Motor neuron (in vitro differentiated cells): ENCODE data around the gene ATG2B. TPM values are rescaled to one million over a fixed set of nuclear protein-coding genes. Genes with fewer than 3 reads are reported as not detected.

Experiments
- ATAC-seq, 8 experiments: fragments of 200-7000 bp; cut with Tn5 transposase; replicated peaks in 6 of 8; 2 replicates each; pipeline ENCODE4 v1.8.0; 2021; ENCODE audit warnings: mild to moderate bottlenecking in 8 of 8, moderate library complexity in 8 of 8
- H3K27ac ChIP-seq, 2 donors: fragments of 250-450 bp; sonication (Bioruptor Pico); 2 replicates each; pipeline ENCODE4 v1.9.0; 2021; ENCODE audit warnings: antibody characterized with exemption in 2 of 2, mild to moderate bottlenecking in 2 of 2, moderate library complexity in 1 of 2
- H3K4me1 ChIP-seq, 2 donors: fragments of 250-450 bp; sonication (Bioruptor Pico); replicated peaks in 1 of 2; 2 replicates each; pipeline ENCODE4 v1.6.1; 2021; ENCODE audit warnings: antibody characterized with exemption in 2 of 2, mild to moderate bottlenecking in 2 of 2, moderate library complexity in 1 of 2
- H3K4me3 ChIP-seq, 5 donors: fragments of 250-450 bp; sonication (Bioruptor Pico); 2 replicates each; pipeline ENCODE4 v1.9.0; 2021; ENCODE audit warnings: antibody characterized with exemption in 5 of 5, mild to moderate bottlenecking in 5 of 5, moderate library complexity in 4 of 5
- WGBS, 10 experiments: fragments of 450-650 bp; shearing (Covaris generic); methylation state at CpG; one replicate each; pipeline ENCODE4 v1.0.0; 2022; 5-methylcytosine and 5-hydroxymethylcytosine counted together
- in situ Hi-C, 9 experiments: fragments of 400-800 bp; cut with MboI; loops; one replicate each; pipeline ENCODE4 v1.15.0; 2021; ENCODE audit warnings: low sequenced_read_pairs in 9 of 9, low pct_unique_long_range_greater_than_20kb in 2 of 9; ENCODE audit not compliant: unreplicated experiment in 9 of 9
- total RNA-seq, 8 experiments: library from RNA; unstranded; fragments of 300-600 nt; gene quantifications; 2 replicates each; pipeline versions ENCODE4 v1.2.3 to v1.2.4, GENCODE V29; 2022

The ATG2B gene
- total RNA-seq, 8 experiments from 2014 or later, result 11.1 to 27.3 (median 16.7) TPM

DNA sequence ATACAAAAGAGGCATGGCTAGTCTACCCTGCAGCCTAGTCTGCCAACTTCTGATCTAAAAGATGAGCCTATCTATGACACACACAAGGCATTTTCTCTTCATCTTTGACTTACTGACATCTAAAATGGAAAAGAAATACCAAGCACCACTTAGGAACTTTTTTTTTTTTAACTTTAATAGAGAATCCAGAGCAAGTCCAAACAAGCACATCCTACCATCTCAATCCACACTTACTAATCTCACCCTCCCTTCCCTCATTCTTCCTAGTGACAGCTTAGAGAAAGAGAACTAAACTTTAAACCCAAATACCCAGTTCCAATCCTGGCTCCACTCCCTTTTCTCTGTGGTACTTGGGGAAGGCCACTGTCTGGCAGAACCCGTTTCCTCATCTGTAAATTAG is 75.3 kb downstream of the ATG2B start:
- in situ Hi-C loops, result loop anchor here in 2 of 9 experiments (25.0 kb wide), 2 partner anchors 276 to 726 kb away; no protein-coding TSS in a partner anchor

DNA sequence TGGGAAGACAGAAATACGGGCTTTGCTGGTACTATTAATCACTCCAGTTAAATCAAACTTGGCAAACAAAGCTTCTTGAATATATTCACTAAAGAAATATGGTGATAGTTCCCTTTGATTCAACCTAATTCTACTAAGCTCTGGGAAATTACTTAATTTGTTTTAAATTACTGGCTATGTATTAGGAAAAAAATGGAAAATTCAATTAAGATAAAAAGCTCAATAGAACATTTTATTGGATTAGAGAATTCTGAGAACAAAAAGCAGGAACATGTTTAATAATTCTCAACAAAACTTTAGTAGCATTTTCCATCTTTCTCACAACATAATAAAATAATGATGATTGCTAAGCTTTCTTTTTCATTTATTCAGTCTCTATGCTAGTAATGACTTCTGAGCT is 76.9 kb downstream of the ATG2B start:
- 50 to 100% (median 74%) methylated on average over 1 of the region's 1 CpG; no CpG with 5 or more reads in 2 of the 10 experiments for WGBS, 10 experiments
- in situ Hi-C loops, result loop anchor here in 2 of 9 experiments (25.0 kb wide), 2 partner anchors 274 to 724 kb away; no protein-coding TSS in a partner anchor
- Histone ChIP-seq H3K27ac (no peak overlapping the region), H3K4me1 (no peaks in the 10 kb centered on the region), H3K4me3 (no peak overlapping the region)
- no peak for ATAC-seq

More for the DNA sequence above, 75.3 kb downstream of the ATG2B start:
- 100% methylated on average over 1 of the region's 1 CpG; no CpG with 5 or more reads in 6 of the 10 experiments for WGBS, 10 experiments
- no peak for ATAC-seq
- H3K4me1 ChIP-seq, result no peaks in the 10 kb centered on the region
- H3K4me3 ChIP-seq, result no peak overlapping the region
- no peak overlapping the region for H3K27ac ChIP-seq

DNA sequence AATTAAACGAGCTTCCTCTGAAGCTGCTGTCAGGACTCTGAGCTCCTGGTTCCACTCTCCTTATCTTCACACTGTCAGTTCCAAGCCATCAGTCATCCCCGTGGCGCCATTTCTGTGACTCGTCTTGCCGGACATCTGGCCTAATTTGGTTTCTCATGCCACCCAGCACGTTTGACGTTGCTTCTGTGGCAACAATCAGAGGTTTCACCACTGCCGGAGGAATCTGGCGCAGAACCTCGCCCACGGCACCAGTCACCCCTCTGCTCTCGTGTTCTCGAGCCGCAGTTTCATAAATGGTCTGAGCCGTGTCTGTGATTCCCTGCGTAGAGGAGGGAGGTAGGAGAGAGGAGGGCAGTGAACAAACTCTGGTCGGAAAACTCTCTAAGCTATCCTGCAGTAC is 77.5 kb downstream of the ATG2B start:
- no peaks in the 10 kb centered on the region for H3K4me1 ChIP-seq
- H3K27ac ChIP-seq, result no peak overlapping the region
- ATAC-seq, result no peak
- in situ Hi-C loops, result loop anchor here in 2 of 9 experiments (25.0 kb wide), 2 partner anchors 273 to 723 kb away; no protein-coding TSS in a partner anchor
- WGBS, 10 experiments, result 20 to 97% (median 87%) methylated on average over 2 to 16 of the region's 17 CpGs; no CpG with 5 or more reads in 3 of the 10 experiments
- H3K4me3 ChIP-seq, result no peak overlapping the region

DNA sequence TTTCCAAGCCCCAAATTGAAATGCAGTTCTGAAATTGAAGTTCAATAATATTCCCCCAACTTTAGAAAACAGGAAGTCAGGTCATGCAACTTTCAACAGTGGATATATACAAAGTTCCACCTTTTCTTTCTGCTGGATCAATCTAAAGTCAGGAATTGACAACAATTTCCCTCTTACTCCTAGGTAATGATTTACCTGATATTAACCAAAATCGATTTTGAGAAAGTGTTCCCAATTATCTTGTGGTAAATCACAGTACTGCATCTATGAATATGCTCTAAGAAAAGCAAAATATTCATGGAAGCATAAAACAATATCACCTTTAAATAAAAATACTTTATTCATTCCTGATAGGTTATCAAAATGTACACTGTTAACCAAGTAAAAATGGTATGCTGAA is 78.7 kb downstream of the ATG2B start:
- Histone ChIP-seq H3K27ac (no peak overlapping the region), H3K4me3 (no peak overlapping the region), H3K4me1 (no peaks in the 10 kb centered on the region)
- WGBS, 10 experiments, result 33 to 100% (median 95%) methylated on average over 1 of the region's 1 CpG; no CpG with 5 or more reads in 2 of the 10 experiments
- in situ Hi-C loops, result loop anchor here in 2 of 9 experiments (25.0 kb wide), 2 partner anchors 272 to 722 kb away; no protein-coding TSS in a partner anchor
- ATAC-seq, result no peak

DNA sequence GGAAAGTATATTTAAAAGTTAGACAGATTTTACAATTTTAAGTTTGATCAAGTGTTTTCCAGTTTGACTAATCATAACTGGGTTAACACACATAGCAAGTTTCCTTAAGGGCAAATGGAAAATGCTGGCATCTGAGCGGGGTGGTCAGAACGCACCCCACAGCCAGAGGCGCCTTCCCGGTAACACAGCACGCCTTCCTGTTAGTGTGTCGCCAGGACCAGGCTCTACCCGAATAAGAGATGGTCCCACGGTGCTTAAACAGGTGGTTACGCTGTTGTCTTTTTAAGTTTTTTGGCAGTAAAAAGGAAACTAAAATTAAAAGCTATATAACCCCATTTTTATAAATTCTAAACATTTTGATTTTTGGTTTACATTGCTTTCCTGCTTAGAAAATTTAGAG is 79.1 kb downstream of the ATG2B start:
- no peak overlapping the region for H3K27ac ChIP-seq
- no peak for ATAC-seq

DNA sequence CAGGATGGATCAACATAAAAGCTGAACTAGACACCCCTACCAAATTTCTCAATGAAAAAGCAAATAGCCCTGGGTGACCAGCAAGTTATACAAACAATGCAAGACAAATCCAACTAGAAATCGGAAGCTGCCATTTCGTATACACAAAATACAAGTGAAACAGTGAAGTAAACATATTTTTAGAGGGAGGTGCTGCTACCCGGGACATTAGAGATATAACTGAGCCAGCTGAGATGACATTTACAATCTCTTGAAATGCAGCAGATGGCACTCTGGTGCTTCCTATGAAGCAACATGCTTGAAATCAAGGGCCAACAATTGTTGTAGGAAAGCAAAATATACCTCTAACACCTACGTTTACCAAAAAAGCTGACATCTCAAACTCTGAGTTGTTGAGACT is 81.7 kb downstream of the ATG2B start:
- 54 to 94% (median 80%) methylated on average over 2 to 4 of the region's 4 CpGs; no CpG with 5 or more reads in 3 of the 10 experiments for WGBS, 10 experiments
- H3K4me1 ChIP-seq, result no peaks in the 10 kb centered on the region
- in situ Hi-C loops, result loop anchor here in 2 of 9 experiments (25.0 kb wide), 2 partner anchors 269 to 719 kb away; no protein-coding TSS in a partner anchor
- peak in 1 of 8 experiments; percentile 44 for ATAC-seq
- no peak overlapping the region for H3K27ac ChIP-seq
- H3K4me3 ChIP-seq, result no peak overlapping the region

More for the DNA sequence above, 79.1 kb downstream of the ATG2B start:
- WGBS, 10 experiments, result 85 to 100% (median 95%) methylated on average over 2 to 9 of the region's 9 CpGs; no CpG with 5 or more reads in 1 of the 10 experiments
- in situ Hi-C loops, result loop anchor here in 2 of 9 experiments (25.0 kb wide), 2 partner anchors 272 to 722 kb away; no protein-coding TSS in a partner anchor
- Histone ChIP-seq H3K4me1 (no peaks in the 10 kb centered on the region), H3K4me3 (no peak overlapping the region)

DNA sequence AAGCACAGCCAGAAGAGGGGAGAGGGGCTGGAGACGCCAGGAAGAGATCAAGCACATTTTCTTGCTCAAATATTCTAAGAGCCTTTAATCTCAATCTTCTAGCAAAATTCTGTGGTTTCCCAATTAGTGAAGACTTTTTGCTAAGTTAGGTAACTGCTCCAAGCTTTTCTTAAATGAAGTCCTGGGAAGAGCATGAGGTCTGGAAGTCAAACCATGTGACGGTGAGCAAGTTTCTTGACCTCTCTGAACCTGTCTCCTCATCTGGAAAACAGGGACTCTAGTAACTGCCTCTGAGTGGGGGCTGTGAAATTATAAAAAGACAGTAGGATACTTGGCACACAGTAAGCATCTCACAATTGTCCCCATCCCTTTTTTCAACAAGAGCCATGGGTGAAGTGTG is 83.0 kb downstream of the ATG2B start:
- in situ Hi-C loops, result loop anchor here in 2 of 9 experiments (25.0 kb wide), 2 partner anchors 268 to 718 kb away; no protein-coding TSS in a partner anchor
- 71 to 100% (median 100%) methylated on average over 1 to 2 of the region's 2 CpGs; no CpG with 5 or more reads in 3 of the 10 experiments for WGBS, 10 experiments
- H3K4me3 ChIP-seq, result no peak overlapping the region

DNA sequence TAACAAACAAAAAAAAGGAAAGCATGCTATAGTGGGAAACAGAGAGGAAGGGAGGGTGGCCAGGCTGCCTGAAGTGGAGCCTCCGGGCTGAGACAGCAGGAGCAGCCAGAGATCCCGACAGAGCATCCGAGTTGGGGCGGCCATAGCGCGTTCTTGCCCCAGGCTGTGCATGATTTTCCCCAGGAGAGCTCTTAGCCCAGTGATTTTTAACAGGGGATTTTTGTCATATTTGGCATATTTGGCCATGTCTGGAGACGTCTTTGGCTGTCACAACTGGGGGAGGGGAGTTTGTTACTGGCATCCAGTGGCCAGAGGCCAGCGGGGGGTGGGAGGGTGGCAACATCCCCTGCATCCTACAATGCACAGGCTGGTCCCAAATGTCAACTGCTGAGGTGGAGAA is 83.6 kb downstream of the ATG2B start:
- WGBS, 10 experiments, result 82 to 100% (median 84%) methylated on average over 1 to 5 of the region's 8 CpGs; no CpG with 5 or more reads in 6 of the 10 experiments
- in situ Hi-C loops, result loop anchor here in 7 of 9 experiments (10.0 to 25.0 kb wide), 7 partner anchors 175 to 725 kb away; no protein-coding TSS in a partner anchor
- Histone ChIP-seq H3K27ac (no peak overlapping the region), H3K4me3 (no peak overlapping the region), H3K4me1 (peaks cover 9 to 11% of the 10 kb centered on the region in 2 donors)
- ATAC-seq, result no peak

More for the DNA sequence above, 83.0 kb downstream of the ATG2B start:
- ATAC-seq, result no peak
- no peak overlapping the region for H3K27ac ChIP-seq
- peaks cover 3 to 6% of the 10 kb centered on the region in 2 donors for H3K4me1 ChIP-seq

DNA sequence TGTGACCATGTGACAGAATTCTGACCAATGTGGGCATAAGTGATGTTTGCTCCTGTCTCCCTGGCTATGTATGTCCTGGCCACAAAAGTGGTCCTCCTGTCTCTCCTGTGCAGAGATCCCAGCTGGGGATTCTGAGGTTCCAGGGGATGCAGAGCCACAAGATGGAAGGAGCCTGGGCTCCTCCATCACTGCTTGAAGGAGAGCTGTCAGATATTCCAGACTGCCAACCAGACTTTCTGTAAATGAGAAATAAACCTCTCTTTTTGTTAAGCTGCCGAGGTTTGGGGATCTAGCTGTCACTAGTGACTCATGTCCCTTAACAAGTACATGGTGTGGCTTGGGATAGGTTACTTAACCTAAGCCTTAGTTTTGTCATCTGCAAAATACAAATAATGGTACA is 85.3 kb downstream of the ATG2B start:
- peaks cover 10 to 13% of the 10 kb centered on the region in 2 donors for H3K4me1 ChIP-seq
- H3K4me3 ChIP-seq, result no peak overlapping the region
- WGBS, 10 experiments, result 89 to 100% methylated on average over 1 of the region's 1 CpG; no CpG with 5 or more reads in 8 of the 10 experiments
- in situ Hi-C loops, result loop anchor here in 7 of 9 experiments (10.0 to 25.0 kb wide), 7 partner anchors 173 to 723 kb away; no protein-coding TSS in a partner anchor
- no peak overlapping the region for H3K27ac ChIP-seq
- no peak for ATAC-seq

DNA sequence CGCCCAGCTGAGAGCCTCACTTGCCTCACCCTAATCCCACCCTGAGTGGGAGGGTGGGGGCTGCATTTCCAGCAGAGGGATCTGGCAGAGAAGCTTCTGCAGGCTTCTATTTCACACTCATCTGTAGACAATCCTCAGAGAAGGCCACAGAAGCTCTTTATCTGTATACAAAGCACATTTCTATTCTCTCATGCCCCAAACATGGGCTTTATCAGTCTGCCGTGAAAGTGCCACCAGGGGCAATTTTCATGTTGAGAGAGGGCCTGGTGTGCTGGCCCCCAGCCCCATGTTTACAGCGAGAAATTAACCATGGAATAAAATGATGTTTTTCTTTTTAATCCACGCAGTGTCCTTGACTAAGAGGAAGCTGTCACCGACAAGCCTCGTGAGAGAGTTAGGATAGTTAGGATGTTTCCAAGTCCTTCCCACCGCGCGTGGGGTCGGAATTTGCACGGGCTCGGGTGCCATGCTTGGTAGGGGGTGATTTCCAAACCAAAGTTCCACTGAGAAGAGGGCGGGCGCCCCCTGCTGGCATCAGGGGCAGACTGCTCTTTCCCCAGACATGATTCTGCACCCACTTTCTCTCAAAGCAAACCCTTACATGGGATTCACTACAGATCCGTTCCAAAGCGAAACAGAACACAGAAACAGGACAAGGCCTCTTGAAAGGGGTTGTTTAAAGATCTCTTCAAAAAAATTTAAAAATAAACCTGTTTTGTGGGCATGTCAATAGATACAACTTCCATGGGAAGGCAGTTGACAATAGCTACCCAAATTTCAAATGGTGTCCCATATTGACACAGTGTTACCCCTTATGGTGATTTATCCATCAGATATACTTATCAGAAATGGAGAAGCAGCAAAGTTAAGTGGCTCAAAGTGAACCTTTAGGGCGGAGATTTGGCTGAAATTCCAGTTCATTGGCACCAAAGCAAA is 87.7 kb downstream of the ATG2B start:
- peak; percentile 58 to 93 (median 70) for ATAC-seq
- H3K4me3 ChIP-seq, result no peak overlapping the region
- in situ Hi-C loops, result loop anchor here in 7 of 9 experiments (10.0 to 25.0 kb wide), 7 partner anchors 171 to 721 kb away; no protein-coding TSS in a partner anchor

DNA sequence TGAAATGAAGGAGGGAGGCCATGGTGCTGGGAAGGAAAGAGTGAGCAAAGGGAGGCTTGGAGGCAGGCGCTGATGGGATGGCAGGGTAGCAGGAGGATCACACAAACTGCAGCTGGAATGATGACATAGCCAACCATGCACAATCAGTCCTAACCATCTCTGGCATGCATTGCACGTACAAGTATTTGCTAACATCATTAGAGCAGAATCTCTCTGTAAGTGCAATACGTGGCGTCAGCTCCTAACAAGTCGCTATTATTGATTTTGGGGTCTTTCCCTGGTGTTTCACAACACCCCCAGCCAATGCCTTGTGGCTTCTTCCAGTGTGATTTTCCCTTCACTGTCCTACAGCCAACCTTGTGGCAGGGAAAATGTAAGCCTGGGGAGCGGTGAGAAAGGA is 88.6 kb downstream of the ATG2B start:
- in situ Hi-C loops, result loop anchor here (10.0 to 25.0 kb wide), 8 partner anchors 162 to 720 kb away; no protein-coding TSS in a partner anchor
- no peak overlapping the region for H3K4me3 ChIP-seq
- peaks cover 10 to 13% of the 10 kb centered on the region in 2 donors for H3K4me1 ChIP-seq
- peak in 4 of 8 experiments; percentile 21 to 82 (median 49) for ATAC-seq
- 56 to 96% (median 82%) methylated on average over 2 to 6 of the region's 6 CpGs; no CpG with 5 or more reads in 2 of the 10 experiments for WGBS, 10 experiments
- peak overlapping the region in 1 of 2 donors; percentile 24 for H3K27ac ChIP-seq

More for the DNA sequence above, 87.7 kb downstream of the ATG2B start:
- WGBS, 10 experiments, result 2 to 50% (median 25%) methylated on average over 2 to 16 of the region's 17 CpGs; no CpG with 5 or more reads in 1 of the 10 experiments
- peaks cover 10 to 13% of the 10 kb centered on the region in 2 donors for H3K4me1 ChIP-seq
- H3K27ac ChIP-seq, result no peak overlapping the region

DNA sequence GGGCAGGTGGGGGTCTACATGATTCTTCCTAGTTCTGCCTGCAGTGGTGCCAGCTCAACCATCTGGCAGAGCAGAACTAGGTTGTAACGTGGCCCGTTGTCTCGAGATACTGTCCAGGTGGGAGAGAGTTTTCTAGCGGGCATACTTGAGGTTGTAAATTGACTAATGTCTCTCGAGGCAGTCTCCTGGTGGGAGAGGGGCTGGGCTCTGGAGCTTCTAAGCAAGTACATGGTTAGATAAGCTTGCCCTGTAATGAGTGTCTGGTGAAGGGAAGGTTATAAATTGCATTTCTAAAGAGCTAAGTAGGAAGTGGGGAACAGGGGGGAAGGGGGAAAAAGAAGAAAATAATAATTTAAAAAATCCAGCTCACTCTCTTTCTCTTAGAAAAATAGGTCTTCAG is 89.0 kb downstream of the ATG2B start:
- no peak overlapping the region for H3K27ac ChIP-seq
- 74 to 100% (median 82%) methylated on average over 1 to 5 of the region's 5 CpGs; no CpG with 5 or more reads in 2 of the 10 experiments for WGBS, 10 experiments
- H3K4me1 ChIP-seq, result peaks cover 10 to 13% of the 10 kb centered on the region in 2 donors
- in situ Hi-C loops, result loop anchor here (10.0 to 25.0 kb wide), 8 partner anchors 162 to 719 kb away; no protein-coding TSS in a partner anchor
- ATAC-seq, result peak in 1 of 8 experiments; percentile 4
- H3K4me3 ChIP-seq, result no peak overlapping the region
